ENCODE measurements around the gene EXOC4.

EXOC4 gene

GRCh38 chr7:133794479-133794878, 541.6 kb downstream of the EXOC4 start:
- no peak for DNase-seq (ENCODE audit: low read depth)

GRCh38 chr7:133795068-133795665, 542.3 kb downstream of the EXOC4 start:
- DNase-seq (ENCODE audit: low read depth) = no peak

GRCh38 chr7:133796782-133797745, 544.2 kb downstream of the EXOC4 start:
- no peak for DNase-seq (ENCODE audit: low read depth)

- DNase-seq (ENCODE audit: low read depth) = no peak
These were observed 545.1 kb downstream of the EXOC4 start for GRCh38 chr7:133797818-133798520.

GRCh38 chr7:133801341-133801740, 548.5 kb downstream of the EXOC4 start:
- DNase-seq (ENCODE audit: low read depth) = no peak

- no peak for DNase-seq (ENCODE audit: low read depth)
These were observed 551.2 kb downstream of the EXOC4 start for GRCh38 chr7:133804127-133804526.

- no peak for DNase-seq (ENCODE audit: low read depth)
These were observed 552.5 kb downstream of the EXOC4 start for GRCh38 chr7:133805426-133805825.

- no peak for DNase-seq (ENCODE audit: low read depth)
These were observed 555.0 kb downstream of the EXOC4 start for GRCh38 chr7:133807624-133808492.

- no peak for DNase-seq (ENCODE audit: low read depth)
These were observed 555.6 kb downstream of the EXOC4 start for GRCh38 chr7:133808493-133808866.

GRCh38 chr7:133812877-133813276, 560.0 kb downstream of the EXOC4 start:
- DNase-seq (ENCODE audit: low read depth) = no peak

- DNase-seq (ENCODE audit: low read depth) = no peak
These were observed 562.8 kb downstream of the EXOC4 start for GRCh38 chr7:133815611-133816210.

- DNase-seq (ENCODE audit: low read depth) = no peak
These were observed 566.8 kb downstream of the EXOC4 start for GRCh38 chr7:133819695-133820094.

- no peak for DNase-seq (ENCODE audit: low read depth)
These were observed 567.7 kb downstream of the EXOC4 start for GRCh38 chr7:133820584-133820983.

GRCh38 chr7:133821171-133821570, 568.3 kb downstream of the EXOC4 start:
- no peak for DNase-seq (ENCODE audit: low read depth)

- DNase-seq (ENCODE audit: low read depth) = no peak
These were observed 569.2 kb downstream of the EXOC4 start for GRCh38 chr7:133822001-133822641.

GRCh38 chr7:133822868-133823552, 570.1 kb downstream of the EXOC4 start:
- no peak for DNase-seq (ENCODE audit: low read depth)

GRCh38 chr7:133824132-133824531, 571.3 kb downstream of the EXOC4 start:
- DNase-seq (ENCODE audit: low read depth) = no peak

GRCh38 chr7:133827707-133828623, 575.1 kb downstream of the EXOC4 start:
- DNase-seq (ENCODE audit: low read depth) = no peak

- no peak for DNase-seq (ENCODE audit: low read depth)
These were observed 576.0 kb downstream of the EXOC4 start for GRCh38 chr7:133828906-133829305.

All from fibroblast of the conjunctiva (primary cell).